IPS-18a (cell line): Measurements from ENCODE around the gene KIAA0825.

Experiments used
- H3K27ac ChIP-seq: one replicate; pipeline ENCODE4 v1.5.1; 2013; ENCODE audit warnings: low read length
- H3K27me3 ChIP-seq: one replicate; pipeline ENCODE4 v1.6.1; 2013; ENCODE audit warnings: mild to moderate bottlenecking, low read length; ENCODE audit not compliant: control insufficient read depth, insufficient read depth
- H3K36me3 ChIP-seq: one replicate; pipeline ENCODE4 v1.6.1; 2013; ENCODE audit warnings: low read depth, low read length; ENCODE audit not compliant: control insufficient read depth
- H3K4me1 ChIP-seq: one replicate; pipeline ENCODE4 v1.6.1; 2013; ENCODE audit warnings: low read depth, low read length; ENCODE audit not compliant: control insufficient read depth
- H3K4me3 ChIP-seq: one replicate; pipeline ENCODE4 v1.5.1; 2013; ENCODE audit warnings: low read length
- H3K9ac ChIP-seq: one replicate; pipeline ENCODE4 v1.6.1; 2013; ENCODE audit warnings: mild to moderate bottlenecking, low read length, moderate library complexity
- H3K9me3 ChIP-seq: one replicate; pipeline ENCODE4 v1.6.1; 2013; ENCODE audit warnings: low read depth, low read length; ENCODE audit not compliant: control insufficient read depth

KIAA0825 gene, protein sequence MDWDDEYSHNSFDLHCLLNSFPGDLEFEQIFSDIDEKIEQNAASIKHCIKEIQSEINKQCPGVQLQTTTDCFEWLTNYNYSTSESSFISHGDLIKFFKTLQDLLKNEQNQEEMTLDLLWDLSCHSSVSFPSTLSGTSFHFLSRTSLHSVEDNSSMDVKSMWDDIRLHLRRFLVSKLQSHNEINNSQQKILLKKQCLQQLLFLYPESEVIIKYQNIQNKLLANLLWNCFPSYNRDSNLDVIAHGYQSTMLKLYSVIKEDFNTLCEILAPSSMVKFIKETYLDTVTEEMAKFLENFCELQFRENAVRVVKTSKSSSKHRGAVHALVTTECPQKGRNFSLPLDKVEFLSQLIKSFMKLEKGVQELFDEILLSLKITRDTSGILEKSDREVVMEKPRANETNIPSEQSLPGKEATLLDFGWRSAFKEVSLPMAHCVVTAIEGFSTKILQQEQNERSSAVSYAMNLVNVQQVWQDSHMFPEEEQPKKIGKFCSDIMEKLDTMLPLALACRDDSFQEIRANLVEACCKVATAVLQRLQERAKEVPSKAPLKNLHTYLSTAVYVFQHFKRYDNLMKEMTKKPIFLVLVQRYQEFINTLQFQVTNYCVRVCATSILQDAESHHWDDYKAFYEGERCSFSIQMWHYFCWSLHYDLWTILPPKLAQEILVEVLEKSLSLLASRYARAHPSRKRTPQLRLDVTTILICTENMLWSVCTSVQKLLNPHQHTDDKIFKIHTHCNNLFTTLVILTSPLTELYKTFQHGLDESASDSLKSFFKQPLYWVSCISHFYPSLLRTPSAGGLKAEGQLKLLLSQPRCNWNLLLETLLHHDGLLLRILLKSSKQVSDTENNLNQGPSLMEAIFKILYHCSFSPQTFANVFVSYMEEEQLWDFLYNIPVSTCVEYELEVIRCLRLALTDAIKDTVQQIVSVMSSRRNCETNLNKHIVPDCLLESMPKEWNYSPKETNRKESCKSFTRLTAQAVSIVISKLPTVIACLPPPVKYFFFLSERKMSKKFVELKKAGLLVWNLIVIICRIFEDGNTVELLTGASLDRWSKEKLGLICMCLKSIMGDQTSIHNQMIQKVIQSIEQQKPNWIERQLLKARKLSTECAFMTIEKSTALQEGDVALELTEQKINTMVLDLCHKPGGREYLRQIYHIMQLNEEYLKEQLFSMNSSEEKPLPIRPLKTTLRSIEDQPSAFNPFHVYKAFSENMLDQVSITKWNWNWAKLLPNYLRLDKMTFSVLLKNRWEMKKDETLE (N-terminal part only)

DNA sequence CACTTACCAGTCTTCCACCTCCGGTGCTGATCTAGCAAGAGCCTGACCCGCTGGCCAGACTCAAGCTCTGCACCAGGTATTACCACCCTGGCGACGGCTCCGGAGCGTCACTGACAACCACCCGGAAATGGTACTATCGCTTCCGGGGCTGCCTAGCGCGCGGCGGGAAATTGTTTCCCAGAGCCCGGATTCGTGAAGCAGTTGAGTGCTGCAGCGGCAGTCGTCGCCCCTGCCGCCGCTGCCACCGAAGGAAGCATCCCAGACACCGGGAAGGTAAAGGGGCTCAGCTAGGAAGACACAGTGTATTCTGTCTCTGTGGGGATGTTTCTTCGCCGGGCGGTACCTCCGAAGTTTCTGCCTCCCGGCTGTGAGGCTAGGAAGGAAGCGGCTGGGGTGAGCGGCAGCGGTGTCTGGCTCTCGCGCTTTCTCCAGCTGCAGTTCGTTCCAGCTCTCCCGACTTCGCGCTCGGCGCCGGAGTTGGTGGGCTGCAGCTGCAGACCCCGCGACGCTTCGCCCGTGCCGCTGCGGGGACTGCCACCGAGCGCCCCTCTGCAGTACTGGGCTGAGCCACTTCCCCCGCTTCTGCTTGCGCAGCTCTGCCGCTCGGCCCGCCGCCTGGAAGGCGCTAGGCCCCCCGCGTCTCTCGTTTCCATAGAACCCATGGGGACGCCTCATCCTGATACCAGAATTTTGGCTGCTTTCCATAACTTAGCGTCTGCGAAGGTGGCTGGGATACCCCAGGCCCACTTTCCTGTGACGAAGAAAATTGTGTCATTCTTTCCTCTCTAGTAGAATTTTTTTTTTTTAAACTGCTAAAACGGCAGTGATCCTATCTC is at the start of gene KIAA0825, which contains the start of gene SLF1:
Gene KIAA0825 (minus strand): TSS at position 112 of the 836 bp plus-strand sequence. CDS start 81,478 bp downstream, outside the sequence.
Gene SLF1 (plus strand): TSS at position 177 of the 836 bp plus-strand sequence. CDS start 10,142 bp downstream, outside the sequence.
- Histone ChIP-seq H3K36me3 (no peaks in the 10 kb centered on the region), H3K4me1 (peaks cover 27% of the 10 kb centered on the region), H3K27ac (peak within 1 kb of the TSS; percentile 38)

GRCh38 chr5:94667937-94668336 is 49.5 kb upstream of the KIAA0825 start:
- H3K36me3 ChIP-seq = peaks cover 21% of the 10 kb centered on the region
- no peak overlapping the region for H3K9ac ChIP-seq
- H3K27me3 ChIP-seq = no peaks in the 10 kb centered on the region
- H3K9me3 ChIP-seq = no peaks in the 10 kb centered on the region
- H3K27ac ChIP-seq = no peak overlapping the region
- no peak overlapping the region for H3K4me3 ChIP-seq
- no peaks in the 10 kb centered on the region for H3K4me1 ChIP-seq

More for the DNA sequence above, at the start of gene KIAA0825, which contains the start of gene SLF1:
- peak within 1 kb of the TSS; percentile 81 for H3K4me3 ChIP-seq
- no peaks in the 10 kb centered on the region for H3K27me3 ChIP-seq
- no peaks in the 10 kb centered on the region for H3K9me3 ChIP-seq
- H3K9ac ChIP-seq = peak within 1 kb of the TSS; percentile 72

GRCh38 chr5:94661086-94661485 is 42.7 kb upstream of the KIAA0825 start:
- no peak overlapping the region for H3K4me3 ChIP-seq
- H3K9ac ChIP-seq = no peak overlapping the region
- H3K27me3 ChIP-seq = no peaks in the 10 kb centered on the region
- H3K27ac ChIP-seq = no peak overlapping the region
- no peaks in the 10 kb centered on the region for H3K4me1 ChIP-seq
- H3K36me3 ChIP-seq = peaks cover 28% of the 10 kb centered on the region
- peaks cover 7% of the 10 kb centered on the region for H3K9me3 ChIP-seq

DNA sequence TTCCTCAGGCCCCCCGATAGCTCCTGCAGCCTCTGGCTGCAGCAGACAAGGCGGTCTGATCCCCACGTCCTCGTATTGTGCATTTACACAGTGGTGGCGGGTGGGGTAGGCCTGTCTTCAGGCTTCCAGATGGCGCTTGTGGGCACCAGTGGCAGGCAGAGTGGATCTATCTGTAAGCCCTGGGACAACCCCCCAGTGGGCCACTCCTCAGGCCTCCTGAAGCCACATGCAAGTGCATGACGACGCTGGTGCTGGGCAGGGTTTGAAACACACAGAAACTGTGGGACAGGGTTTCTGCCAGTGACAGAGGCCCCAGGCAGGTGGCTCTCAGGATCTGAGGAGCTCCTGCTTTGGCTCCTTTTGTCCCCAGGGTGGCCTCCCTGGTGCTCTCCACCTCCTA is 42.1 kb upstream of the KIAA0825 start:
- Histone ChIP-seq H3K9ac (no peak overlapping the region), H3K4me1 (no peaks in the 10 kb centered on the region), H3K4me3 (no peak overlapping the region), H3K27me3 (no peaks in the 10 kb centered on the region), H3K9me3 (peaks cover 10% of the 10 kb centered on the region), H3K27ac (no peak overlapping the region), H3K36me3 (peaks cover 27% of the 10 kb centered on the region)

- H3K36me3 ChIP-seq = peaks cover 17% of the 10 kb centered on the region
Observed at GRCh38 chr5:94658272-94658671, 39.9 kb upstream of the KIAA0825 start.

GRCh38 chr5:94649874-94650273 is 31.5 kb upstream of the KIAA0825 start:
- H3K27me3 ChIP-seq = no peaks in the 10 kb centered on the region
- H3K4me3 ChIP-seq = no peak overlapping the region
- no peak overlapping the region for H3K9ac ChIP-seq
- no peaks in the 10 kb centered on the region for H3K9me3 ChIP-seq
- H3K27ac ChIP-seq = no peak overlapping the region
- H3K36me3 ChIP-seq = peaks cover 4% of the 10 kb centered on the region
- H3K4me1 ChIP-seq = no peaks in the 10 kb centered on the region

More at GRCh38 chr5:94658272-94658671, 39.9 kb upstream of the KIAA0825 start:
- H3K9ac ChIP-seq = no peak overlapping the region
- no peaks in the 10 kb centered on the region for H3K27me3 ChIP-seq
- no peaks in the 10 kb centered on the region for H3K4me1 ChIP-seq
- no peak overlapping the region for H3K27ac ChIP-seq
- peaks cover 10% of the 10 kb centered on the region for H3K9me3 ChIP-seq
- H3K4me3 ChIP-seq = no peak overlapping the region

- H3K36me3 ChIP-seq = peaks cover 4% of the 10 kb centered on the region
- no peak overlapping the region for H3K9ac ChIP-seq
- no peaks in the 10 kb centered on the region for H3K27me3 ChIP-seq
Observed at GRCh38 chr5:94646758-94647157, 28.4 kb upstream of the KIAA0825 start.

GRCh38 chr5:94645053-94645452 is 26.6 kb upstream of the KIAA0825 start:
- Histone ChIP-seq H3K27me3 (no peaks in the 10 kb centered on the region), H3K27ac (no peak overlapping the region), H3K36me3 (peaks cover 4% of the 10 kb centered on the region), H3K4me3 (no peak overlapping the region), H3K9me3 (no peaks in the 10 kb centered on the region), H3K9ac (no peak overlapping the region), H3K4me1 (no peaks in the 10 kb centered on the region)

More at GRCh38 chr5:94646758-94647157, 28.4 kb upstream of the KIAA0825 start:
- H3K4me3 ChIP-seq = no peak overlapping the region
- no peak overlapping the region for H3K27ac ChIP-seq
- no peaks in the 10 kb centered on the region for H3K9me3 ChIP-seq
- no peaks in the 10 kb centered on the region for H3K4me1 ChIP-seq

DNA sequence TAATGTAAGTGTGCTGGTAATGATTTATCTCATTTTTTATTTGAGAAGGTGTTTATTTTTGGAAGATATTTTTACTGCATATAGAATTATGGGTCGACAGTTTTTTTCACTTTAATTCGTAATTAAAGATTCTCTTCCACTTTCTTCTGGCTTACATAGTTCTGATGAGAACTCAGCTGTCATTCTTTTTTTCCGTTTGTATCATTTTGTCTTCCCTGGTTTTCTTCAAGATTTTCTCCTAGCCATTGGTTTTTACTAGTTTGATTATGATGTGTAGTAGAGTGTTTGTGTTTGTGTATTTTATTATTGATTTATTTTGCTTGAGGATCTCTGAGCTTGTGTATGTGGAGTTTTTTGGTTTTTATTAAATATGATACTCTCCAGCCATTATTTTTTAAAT is 21.8 kb upstream of the KIAA0825 start:
- no peaks in the 10 kb centered on the region for H3K27me3 ChIP-seq
- H3K9me3 ChIP-seq = no peaks in the 10 kb centered on the region
- H3K4me3 ChIP-seq = no peak overlapping the region
- no peaks in the 10 kb centered on the region for H3K36me3 ChIP-seq
- H3K4me1 ChIP-seq = no peaks in the 10 kb centered on the region
- no peak overlapping the region for H3K9ac ChIP-seq
- no peak overlapping the region for H3K27ac ChIP-seq

GRCh38 chr5:94632024-94632423 is 13.6 kb upstream of the KIAA0825 start:
- no peaks in the 10 kb centered on the region for H3K27me3 ChIP-seq
- peaks cover 26% of the 10 kb centered on the region for H3K36me3 ChIP-seq
- no peak overlapping the region for H3K4me3 ChIP-seq
- no peak overlapping the region for H3K9ac ChIP-seq
- H3K9me3 ChIP-seq = no peaks in the 10 kb centered on the region
- no peaks in the 10 kb centered on the region for H3K4me1 ChIP-seq
- no peak overlapping the region for H3K27ac ChIP-seq
